GM21528 (cell line): ENCODE measurements around the gene LIMK1.

Experiments used
- ATAC-seq: cut with Tn5 transposase; IDR thresholded peaks from one replicate; pipeline ENCODE4 v1.9.1; 2021; ENCODE audit warnings: mild to moderate bottlenecking, moderate library complexity; ENCODE audit not compliant: unreplicated experiment, low FRiP score

LIMK1 gene

DNA sequence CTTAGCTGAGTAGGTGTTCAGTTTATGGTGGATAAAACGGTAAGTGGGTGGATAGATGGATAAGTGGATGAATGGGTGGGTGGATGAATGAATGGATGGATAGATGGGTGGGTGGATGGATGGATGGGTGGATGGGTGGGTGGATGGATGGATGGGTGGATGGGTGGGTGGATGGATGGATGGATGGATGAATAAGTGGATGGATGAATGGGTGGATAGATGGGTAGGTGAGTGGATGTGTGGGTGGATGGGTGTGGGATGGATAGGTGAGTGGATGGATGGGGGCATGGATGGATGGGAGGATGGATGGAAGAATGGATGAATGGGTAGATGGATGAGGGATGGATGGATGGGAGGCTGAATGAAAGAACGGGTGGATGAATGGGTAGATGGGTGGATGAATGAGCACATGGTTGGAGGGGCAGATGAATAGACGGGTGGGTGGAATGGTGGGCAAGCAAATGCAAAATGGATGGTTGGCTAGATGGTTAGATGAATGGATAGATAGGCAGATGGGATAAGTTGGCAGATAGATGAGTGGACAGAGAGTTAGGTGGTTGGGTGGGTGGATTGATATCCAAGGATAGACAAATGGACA lies 29.9 kb upstream of the LIMK1 start:
- ATAC-seq = no peak

DNA sequence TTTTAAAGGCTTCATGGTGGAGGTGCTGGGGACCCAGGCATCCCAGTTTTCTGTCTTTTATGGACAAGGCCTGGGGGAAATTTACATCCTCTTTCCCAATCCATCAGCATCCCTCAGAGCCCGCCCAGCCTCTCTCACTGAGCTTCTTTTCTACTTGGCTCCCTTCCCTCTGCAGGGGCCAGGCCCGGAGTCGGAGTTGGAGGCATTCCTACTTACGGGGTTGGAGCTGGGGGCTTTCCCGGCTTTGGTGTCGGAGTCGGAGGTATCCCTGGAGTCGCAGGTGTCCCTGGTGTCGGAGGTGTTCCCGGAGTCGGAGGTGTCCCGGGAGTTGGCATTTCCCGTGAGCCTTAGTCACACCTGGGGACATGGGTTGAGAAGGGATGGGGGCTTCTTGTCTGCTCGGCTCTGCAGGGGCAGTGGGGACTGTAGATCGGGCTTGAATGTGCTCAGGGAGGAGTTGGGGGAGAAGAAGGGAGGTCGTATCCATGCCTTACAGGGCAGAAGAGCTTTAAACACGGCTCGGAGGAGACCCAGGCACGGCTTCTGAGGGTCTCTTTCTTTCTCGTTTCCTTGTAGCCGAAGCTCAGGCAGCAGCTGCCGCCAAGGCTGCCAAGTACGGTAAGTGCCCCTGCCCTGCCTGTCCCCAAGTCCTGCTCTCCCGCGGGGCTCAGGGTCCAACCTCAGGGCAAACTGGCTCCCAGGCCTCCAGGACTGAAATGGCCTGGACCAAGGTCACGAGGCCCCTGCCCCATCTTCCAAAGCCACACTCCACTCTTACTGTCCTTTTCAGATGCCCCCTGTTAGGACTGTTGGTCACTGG lies 27.3 kb upstream of the LIMK1 start:
- ATAC-seq = no peak

DNA sequence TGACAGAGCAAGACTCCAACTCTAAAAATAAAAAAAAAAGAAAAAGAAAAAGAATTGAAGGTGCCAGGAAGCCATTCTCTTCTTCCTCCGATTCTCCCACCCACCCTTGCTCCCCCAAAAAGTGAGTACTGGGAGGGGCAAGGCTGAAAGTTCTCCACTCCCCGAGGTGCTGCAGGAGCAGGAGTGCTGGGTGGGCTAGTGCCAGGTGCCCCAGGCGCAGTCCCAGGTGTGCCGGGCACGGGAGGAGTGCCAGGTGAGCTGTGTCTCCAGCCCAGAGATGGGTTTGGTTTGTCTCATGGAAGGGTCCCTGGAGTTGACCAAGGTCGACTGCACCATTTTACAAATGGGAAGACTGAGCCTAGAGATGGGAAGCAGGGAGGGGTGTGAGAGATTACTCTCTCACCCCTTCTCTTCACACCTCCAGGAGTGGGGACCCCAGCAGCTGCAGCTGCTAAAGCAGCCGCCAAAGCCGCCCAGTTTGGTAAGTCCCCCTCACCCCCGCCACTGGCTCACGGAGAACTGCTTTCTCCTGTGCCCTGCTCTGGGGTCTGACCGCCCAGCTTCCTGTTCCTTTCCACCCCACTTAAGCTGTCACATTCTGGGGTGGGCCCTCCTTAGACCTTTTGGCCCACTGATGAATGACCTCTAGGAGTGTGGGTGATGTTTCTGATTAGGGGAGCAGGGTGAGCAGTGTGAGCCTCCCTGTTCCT lies 26.2 kb upstream of the LIMK1 start:
- ATAC-seq = no peak

DNA sequence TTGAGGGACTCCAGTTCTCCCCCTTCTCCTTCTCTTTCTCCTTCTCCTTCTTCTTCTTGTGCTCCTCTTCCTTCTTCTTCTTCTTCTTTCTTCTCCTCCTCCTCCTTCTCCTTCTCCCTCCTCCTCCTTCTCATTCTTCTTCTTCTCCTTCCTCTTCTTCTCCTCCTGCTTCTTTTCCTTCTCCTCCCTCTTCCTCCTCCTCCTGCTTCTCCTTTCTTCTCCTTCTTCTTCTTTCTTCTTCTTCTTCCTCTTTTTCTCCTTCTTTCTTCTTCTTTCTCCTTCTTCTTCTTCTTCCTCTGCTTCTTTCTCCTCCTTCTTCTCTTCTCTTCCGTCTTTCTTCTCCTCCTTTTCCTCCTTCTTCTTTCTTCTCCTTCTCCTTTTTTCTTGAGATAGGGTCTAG lies 25.6 kb upstream of the LIMK1 start:
- ATAC-seq = no peak

DNA sequence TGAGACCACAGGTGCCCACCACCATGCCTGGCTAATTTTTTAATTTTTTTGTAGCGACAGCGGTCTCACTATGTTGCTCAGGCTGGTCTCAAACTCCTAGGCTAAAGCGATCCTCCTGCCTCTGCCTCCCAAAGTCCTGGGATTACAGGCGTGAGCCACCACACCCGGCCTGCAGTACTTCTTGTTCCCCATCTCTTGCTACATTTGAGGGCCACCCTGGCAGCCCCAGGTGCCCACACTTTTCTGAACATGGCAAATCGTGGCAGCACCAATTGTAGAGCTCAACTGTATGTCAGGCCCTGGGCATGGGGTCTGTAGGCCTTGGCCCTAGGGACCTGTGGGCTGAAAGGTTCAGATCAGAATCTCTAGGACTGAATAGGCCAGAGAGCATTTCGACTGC lies 25.1 kb upstream of the LIMK1 start:
- no peak for ATAC-seq

DNA sequence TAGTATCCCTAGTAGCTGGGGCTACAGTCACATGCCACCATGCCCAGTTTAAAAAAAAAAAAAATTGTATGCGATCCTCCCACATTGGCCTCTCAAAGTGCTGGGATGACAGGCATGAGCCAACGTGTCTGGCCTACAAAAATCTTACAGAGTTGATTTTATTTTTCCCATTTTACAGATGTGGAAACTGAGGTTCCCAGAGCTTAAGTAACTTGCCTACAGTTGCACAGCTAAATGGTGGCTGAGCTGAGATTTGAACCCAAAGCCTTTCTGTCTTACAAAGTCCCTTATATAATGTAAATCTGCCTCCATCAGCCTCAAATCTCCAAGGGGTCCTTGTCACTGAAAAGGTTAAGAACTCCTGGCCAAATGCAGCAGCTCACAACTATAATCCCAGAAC lies 24.6 kb upstream of the LIMK1 start:
- no peak for ATAC-seq

DNA sequence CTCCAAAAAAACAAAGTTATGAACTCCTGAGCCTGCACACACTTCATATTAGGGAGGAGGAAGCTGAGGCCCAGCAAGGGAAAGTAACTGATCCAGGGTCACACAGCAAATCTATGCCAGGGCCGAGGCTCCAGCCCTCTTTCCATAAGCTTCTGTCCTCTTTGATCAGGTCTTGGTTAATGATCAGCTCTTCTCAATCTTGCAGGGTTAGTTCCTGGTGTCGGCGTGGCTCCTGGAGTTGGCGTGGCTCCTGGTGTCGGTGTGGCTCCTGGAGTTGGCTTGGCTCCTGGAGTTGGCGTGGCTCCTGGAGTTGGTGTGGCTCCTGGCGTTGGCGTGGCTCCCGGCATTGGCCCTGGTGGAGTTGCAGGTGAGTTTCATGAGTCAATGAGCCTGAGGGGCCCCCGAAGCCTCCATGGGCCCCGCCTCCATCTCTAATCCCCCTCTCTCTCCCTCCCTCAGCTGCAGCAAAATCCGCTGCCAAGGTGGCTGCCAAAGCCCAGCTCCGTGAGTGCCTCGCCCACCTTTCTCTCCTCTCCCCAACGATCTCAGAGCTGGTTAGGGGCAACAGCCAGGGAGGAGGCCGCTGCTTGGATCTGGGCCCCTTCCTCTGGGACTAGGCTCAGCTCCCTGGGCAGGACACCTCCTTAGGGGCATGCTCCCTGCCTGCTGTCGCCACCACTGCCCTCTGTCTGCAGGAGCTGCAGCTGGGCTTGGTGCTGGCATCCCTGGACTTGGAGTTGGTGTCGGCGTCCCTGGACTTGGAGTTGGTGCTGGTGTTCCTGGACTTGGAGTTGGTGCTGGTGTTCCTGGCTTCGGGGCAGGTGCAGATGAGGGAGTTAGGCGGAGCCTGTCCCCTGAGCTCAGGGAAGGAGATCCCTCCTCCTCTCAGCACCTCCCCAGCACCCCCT lies 23.7 kb upstream of the LIMK1 start:
- ATAC-seq = no peak

DNA sequence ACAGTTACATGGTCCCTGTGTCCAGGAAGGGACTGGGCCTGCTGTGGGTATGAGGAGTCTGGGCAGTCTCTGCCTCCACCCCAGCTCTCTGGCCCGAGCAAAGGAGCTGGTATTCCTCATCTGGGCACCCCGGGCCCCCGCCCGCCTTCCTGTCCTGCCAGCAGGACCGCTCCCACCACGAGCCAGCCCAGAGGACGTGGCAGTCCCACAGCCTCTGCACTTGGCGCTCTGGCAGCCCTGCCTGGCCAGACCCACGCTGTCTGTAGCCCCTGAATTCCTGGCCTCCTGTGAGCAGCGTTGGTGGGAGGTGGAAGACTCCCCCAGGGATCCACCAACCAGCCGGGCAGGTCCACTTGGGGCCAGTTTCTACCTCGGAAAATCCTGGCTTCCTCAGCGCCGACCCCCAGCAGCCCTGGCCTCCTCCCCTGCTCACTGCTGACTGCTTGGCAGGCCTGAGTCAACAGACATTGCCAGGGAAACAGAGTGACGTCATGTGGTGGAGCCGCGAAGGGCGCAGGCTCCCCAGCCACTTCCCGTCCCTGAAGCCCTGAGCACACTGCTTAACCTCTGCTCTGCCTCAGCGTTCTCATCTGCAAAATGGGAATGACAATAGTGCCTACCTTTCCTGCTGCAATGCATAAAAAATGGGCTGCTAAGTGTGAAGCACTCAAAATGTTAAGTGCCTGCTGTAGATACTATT lies 21.6 kb upstream of the LIMK1 start:
- no peak for ATAC-seq

DNA sequence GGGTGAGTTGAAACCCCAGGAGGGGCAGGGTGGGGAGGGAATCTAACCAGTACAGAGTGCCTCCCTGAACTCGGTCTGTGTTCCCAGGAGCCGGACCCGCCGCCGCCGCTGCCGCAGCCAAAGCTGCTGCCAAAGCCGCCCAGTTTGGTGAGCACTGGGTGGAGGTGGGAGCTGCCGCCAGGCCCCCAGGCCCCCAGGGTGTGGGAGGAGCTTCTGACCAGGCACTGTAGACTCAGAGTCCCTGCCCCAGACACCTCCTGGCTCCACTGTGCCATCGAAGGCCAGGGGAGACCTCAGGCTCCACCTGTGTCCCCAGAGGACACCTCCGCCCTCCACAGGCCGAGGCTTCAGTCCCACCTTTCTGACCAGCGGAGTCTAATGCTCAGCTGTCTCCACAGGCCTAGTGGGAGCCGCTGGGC lies 20.4 kb upstream of the LIMK1 start:
- no peak for ATAC-seq

DNA sequence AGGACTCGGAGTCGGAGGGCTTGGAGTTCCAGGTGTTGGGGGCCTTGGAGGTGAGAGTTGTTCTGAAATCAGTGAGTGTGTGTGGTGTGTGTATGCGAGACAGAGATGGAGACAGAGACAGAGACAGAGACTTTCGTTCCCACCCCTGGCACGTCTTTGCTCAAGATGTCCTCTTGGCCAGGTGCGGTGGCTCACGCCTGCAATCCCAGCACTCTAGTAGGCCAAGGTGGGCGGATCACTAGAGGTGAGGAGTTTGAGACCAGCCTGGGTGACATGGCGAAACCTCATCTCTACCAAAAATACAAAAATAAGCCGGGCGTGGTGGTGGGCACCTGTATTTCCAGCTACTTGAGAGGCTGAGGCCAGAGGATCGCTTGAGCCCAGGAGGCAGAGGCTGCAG lies 20.0 kb upstream of the LIMK1 start:
- no peak for ATAC-seq

DNA sequence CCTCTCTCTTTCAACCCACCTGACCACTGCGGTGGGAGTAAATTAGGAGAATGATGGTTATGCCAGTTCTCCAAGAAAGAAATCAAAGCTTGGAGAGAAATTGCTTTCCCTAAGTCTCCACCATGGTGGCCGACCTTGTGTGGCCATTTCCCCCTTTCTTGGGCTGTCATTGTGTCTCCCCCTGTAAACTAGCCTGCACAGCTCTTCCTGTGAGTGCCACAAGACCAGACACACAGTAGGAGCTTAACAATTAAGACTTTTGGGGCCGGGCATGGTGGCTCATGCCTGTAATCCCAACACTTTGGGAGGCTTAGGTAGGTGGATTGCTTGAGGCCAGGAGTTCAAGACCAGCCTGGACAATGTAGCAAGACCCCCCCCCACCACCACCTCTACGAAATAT lies 18.9 kb upstream of the LIMK1 start:
- no peak for ATAC-seq

DNA sequence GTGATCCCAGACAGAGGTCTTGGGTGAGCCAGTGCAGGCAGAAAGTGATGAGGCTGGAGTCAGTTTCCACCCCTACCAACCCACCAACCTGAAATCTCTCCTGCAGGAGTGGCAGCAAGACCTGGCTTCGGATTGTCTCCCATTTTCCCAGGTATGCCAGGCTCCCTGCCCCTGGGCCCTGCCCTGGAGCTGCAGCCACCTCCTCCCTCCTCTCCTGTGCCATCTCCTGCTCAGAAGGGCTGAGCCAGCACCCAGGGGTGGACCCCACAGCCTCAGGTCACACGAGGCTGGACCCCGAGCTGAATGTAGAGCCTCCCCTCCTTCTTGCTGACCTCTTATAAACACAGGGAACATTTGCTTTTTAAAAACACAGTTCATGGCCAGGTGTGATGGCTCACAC lies 17.0 kb upstream of the LIMK1 start:
- ATAC-seq = no peak

DNA sequence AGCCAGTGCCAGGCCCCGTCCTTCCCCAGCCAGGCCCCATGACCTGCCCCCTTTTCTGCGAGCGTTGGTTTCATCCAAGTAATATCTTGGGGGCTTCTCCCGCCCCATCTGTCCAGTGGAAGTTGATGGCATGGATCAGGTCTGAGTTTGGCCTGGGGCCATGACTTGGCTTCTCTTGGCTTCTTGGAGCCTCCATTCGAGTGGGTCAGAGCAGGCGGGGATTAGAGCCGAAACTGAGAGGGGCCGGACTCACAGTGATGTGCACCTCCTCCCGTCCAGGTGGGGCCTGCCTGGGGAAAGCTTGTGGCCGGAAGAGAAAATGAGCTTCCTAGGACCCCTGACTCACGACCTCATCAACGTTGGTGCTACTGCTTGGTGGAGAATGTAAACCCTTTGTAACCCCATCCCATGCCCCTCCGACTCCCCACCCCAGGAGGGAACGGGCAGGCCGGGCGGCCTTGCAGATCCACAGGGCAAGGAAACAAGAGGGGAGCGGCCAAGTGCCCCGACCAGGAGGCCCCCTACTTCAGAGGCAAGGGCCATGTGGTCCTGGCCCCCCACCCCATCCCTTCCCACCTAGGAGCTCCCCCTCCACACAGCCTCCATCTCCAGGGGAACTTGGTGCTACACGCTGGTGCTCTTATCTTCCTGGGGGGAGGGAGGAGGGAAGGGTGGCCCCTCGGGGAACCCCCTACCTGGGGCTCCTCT lies 15.1 kb upstream of the LIMK1 start:
- no peak for ATAC-seq

DNA sequence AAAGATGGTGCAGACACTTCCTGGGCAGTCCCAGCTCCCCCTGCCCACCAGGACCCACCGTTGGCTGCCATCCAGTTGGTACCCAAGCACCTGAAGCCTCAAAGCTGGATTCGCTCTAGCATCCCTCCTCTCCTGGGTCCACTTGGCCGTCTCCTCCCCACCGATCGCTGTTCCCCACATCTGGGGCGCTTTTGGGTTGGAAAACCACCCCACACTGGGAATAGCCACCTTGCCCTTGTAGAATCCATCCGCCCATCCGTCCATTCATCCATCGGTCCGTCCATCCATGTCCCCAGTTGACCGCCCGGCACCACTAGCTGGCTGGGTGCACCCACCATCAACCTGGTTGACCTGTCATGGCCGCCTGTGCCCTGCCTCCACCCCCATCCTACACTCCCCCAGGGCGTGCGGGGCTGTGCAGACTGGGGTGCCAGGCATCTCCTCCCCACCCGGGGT lies 14.5 kb upstream of the LIMK1 start:
- no peak for ATAC-seq

DNA sequence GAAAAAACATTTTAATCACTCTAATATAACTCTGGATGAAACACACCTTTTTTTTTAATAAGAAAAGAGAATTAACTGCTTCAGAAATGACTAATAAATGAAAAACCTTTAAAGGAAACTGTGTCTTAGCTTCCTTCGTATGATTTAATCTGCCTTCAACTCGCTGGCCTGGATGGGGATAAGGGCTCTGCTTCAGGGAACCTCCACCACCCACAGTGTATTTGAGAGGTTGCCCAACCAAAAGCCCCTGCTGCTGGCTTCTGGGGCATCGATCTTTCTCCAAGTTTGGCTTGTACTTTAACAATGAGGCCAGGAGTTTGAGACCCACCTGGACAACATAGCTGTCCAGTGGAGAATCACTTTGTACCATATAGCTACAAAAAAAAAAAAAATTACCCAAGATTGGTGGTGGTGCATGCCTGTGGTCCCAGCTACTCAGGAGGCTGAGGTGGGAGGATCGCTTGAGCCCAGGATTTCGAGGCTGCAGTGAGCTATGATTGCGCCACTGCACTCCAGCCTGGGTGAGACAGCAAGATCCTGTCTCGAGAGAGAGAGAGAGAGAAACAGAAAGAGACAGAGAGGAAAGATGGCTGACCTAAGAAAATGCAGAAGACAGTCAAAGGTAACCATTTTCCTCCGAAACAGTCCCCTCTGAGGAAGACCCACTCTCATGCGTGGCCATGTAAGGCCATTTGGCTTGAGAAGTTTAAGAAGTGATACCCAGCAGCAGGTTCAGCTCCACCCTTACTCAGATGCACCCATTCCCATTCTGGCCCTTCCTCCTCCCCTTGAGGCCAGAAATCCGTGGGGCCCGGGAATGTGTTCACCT lies 13.6 kb upstream of the LIMK1 start:
- no peak for ATAC-seq

DNA sequence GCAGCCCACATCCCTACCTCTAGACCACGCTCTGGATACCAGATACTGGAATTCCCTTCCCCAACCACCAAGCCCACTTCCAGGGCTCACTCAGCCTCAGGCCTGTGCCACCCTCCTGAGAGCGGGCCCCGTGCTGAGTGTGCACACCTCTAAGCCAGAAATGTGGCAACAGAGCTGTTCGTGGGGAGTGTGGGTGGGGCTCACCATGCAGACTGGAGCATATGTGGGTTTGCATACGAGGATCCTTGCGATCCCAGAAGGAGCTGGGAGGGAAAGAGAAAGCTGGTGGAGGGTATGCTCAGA lies 13.0 kb upstream of the LIMK1 start:
- no peak for ATAC-seq

DNA sequence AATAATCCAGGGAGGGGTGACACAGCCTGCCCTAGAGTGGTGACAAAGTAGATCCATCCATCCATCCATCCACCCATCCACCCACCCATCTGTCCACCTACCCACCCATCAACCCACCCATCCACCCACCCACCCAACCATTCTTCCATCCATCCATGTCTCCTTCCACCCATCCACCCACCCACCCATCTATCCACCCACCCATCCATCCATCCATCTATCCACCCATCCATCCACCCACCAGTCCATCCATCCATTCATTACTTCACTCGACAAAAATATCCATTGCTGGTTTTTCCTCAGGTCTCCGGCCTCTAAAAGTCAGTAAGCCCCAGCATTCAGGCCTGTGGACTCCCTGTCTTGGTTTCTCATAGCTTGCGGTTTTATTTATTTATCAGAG lies 12.5 kb upstream of the LIMK1 start:
- ATAC-seq = no peak

DNA sequence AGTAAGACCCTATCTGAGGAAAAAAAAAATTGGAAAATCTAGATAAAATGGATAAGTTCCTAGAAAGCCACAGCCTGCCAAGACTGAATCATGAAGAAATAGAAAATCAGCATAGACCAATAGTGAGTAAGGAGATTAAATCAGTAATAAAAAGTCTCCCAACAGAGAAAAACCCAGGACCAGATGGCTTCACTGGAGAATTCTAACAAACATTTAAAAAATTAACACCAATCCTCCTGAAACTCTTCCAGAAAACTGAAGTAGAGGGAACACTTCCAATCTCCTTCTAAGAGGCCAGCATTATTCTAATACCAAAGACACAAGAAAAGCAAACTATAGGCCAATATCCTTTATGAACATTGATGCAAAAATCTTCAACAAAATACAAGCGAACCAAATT lies 8.8 kb upstream of the LIMK1 start:
- no peak for ATAC-seq

DNA sequence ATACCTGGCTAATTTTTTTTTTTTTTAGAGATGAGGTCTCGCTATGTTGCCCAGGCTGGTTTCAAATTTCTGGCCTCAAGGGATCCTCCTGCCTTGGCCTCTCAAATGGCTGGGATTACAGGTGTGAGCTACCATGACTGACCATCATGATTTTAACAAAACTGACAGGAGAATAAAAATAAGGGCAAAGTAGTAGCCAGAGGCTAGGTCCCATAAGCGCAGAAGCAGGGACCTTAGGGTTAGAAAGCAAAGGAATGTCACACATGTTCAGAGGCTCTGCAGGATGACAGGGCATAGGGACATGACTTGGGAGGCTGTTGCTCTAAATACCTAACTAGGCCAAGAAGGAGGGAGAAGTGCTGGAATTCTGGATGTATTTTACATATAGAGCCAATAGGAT lies 5.1 kb upstream of the LIMK1 start:
- ATAC-seq = no peak
